ENCODE data around the gene SLC2A13. TPM values are rescaled to one million over a fixed set of nuclear protein-coding genes. Genes with fewer than 3 reads are reported as not detected.

Gene SLC2A13
- total RNA-seq, 1 experiment from 2014 or later, result 1.6 TPM

DNA sequence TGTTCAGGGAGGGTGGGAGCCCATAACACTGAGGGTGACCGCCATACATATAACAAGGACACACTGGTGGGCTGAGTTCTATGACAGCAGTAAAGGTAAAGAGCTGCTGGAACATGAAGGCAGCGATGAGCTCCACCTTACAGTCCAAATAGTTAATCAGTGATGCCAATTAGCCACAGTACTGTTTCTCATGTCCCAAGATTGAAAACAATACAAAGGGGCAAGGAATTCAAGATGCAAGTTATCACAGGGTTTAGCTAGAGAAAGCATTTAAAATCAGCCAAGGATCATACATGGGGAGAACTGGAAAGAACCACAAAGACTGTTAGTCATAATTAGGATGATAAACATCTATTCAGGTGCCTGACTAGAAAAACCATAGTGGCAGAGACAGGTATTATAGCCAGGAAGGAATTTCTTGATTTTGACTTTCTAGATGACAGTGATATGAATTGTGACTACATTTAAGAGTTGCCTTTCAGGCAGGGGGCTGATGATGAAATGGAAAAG is 221.2 kb downstream of the SLC2A13 start:
- Histone ChIP-seq H3K79me2 (ENCODE audit: low read depth) (no peaks in the 10 kb centered on the region), H3K27me3 (ENCODE audit: insufficient read depth, low read depth) (no peaks in the 10 kb centered on the region), H4K20me1 (ENCODE audit: insufficient read depth) (no peaks in the 10 kb centered on the region), H3K27ac (no peak overlapping the region), H3K4me2 (no peak overlapping the region), H3K9me3 (ENCODE audit: insufficient read depth, low read depth) (no peaks in the 10 kb centered on the region), H3K36me3 (ENCODE audit: low read depth) (no peaks in the 10 kb centered on the region), H3K9me2 (ENCODE audit: insufficient read depth) (no peaks in the 10 kb centered on the region), H3K4me1 (replicated peaks; ENCODE audit: insufficient read depth) (no peaks in the 10 kb centered on the region), H2AFZ (no peak overlapping the region), H3K4me3 (no peak overlapping the region), H3F3A (ENCODE audit: insufficient read depth, low read depth) (no peaks in the 10 kb centered on the region)
- ChIA-PET CTCF (no interaction called here), POLR2A (ENCODE audit: unreplicated experiment) (no interaction called here)
- BruUV-seq (replicated peaks), result no TSS peak
- intact Hi-C loops (cut with micrococcal nuclease; ENCODE audit: unreplicated experiment), result no loop called here
- TF ChIP-seq, protein P1, sequence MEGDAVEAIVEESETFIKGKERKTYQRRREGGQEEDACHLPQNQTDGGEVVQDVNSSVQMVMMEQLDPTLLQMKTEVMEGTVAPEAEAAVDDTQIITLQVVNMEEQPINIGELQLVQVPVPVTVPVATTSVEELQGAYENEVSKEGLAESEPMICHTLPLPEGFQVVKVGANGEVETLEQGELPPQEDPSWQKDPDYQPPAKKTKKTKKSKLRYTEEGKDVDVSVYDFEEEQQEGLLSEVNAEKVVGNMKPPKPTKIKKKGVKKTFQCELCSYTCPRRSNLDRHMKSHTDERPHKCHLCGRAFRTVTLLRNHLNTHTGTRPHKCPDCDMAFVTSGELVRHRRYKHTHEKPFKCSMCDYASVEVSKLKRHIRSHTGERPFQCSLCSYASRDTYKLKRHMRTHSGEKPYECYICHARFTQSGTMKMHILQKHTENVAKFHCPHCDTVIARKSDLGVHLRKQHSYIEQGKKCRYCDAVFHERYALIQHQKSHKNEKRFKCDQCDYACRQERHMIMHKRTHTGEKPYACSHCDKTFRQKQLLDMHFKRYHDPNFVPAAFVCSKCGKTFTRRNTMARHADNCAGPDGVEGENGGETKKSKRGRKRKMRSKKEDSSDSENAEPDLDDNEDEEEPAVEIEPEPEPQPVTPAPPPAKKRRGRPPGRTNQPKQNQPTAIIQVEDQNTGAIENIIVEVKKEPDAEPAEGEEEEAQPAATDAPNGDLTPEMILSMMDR (conservative IDR thresholded peaks at IDR 0.05), result no peak
- no peak for TF ChIP-seq EZH2 (IDR thresholded peaks at IDR 0.05; ENCODE audit: low read depth)
- DNase-seq, result no peak

GRCh38 chr12:39883411-39883810 is 222.5 kb downstream of the SLC2A13 start:
- no peaks in the 10 kb centered on the region for H3K4me1 ChIP-seq (replicated peaks; ENCODE audit: insufficient read depth)
- no peak overlapping the region for H3K4me3 ChIP-seq
- no peaks in the 10 kb centered on the region for H3K27me3 ChIP-seq (ENCODE audit: insufficient read depth, low read depth)
- no peak for TF ChIP-seq EZH2 (IDR thresholded peaks at IDR 0.05; ENCODE audit: low read depth)
- TF ChIP-seq, protein P1 (conservative IDR thresholded peaks at IDR 0.05), result no peak
- ChIA-PET POLR2A (ENCODE audit: unreplicated experiment) (no interaction called here), CTCF (no interaction called here)
- H3K9me2 ChIP-seq (ENCODE audit: insufficient read depth), result no peaks in the 10 kb centered on the region
- H3K9me3 ChIP-seq (ENCODE audit: insufficient read depth, low read depth), result 0 out of 2 replicates have a peak, but pooled peaks cover under 1% of the 10 kb centered on the region
- no peak for DNase-seq
- no peaks in the 10 kb centered on the region for H4K20me1 ChIP-seq (ENCODE audit: insufficient read depth)
- no TSS peak for BruUV-seq (replicated peaks)
- no peaks in the 10 kb centered on the region for H3K36me3 ChIP-seq (ENCODE audit: low read depth)
- intact Hi-C loops (cut with micrococcal nuclease; ENCODE audit: unreplicated experiment), result no loop called here
- no peak overlapping the region for H2AFZ ChIP-seq
- no peak overlapping the region for H3K27ac ChIP-seq
- H3F3A ChIP-seq (ENCODE audit: insufficient read depth, low read depth), result no peaks in the 10 kb centered on the region
- H3K4me2 ChIP-seq, result no peak overlapping the region
- H3K79me2 ChIP-seq (ENCODE audit: low read depth), result no peaks in the 10 kb centered on the region

- DNase-seq, result no peak
- CTCF ChIA-PET, result no interaction called here
- no peaks in the 10 kb centered on the region for H3K27me3 ChIP-seq (ENCODE audit: insufficient read depth, low read depth)
- H3K36me3 ChIP-seq (ENCODE audit: low read depth), result no peaks in the 10 kb centered on the region
- no peak overlapping the region for H3K27ac ChIP-seq
- BruUV-seq (replicated peaks), result no TSS peak
- intact Hi-C loops (cut with micrococcal nuclease; ENCODE audit: unreplicated experiment), result no loop called here
- H3K9me3 ChIP-seq (ENCODE audit: insufficient read depth, low read depth), result peaks cover 7% of the 10 kb centered on the region; the same call in 1 of the 2 replicates
- H3K4me3 ChIP-seq, result no peak overlapping the region
- H2AFZ ChIP-seq, result no peak overlapping the region
- POLR2A ChIA-PET (ENCODE audit: unreplicated experiment), result no interaction called here
- H3F3A ChIP-seq (ENCODE audit: insufficient read depth, low read depth), result no peaks in the 10 kb centered on the region
- no peaks in the 10 kb centered on the region for H3K79me2 ChIP-seq (ENCODE audit: low read depth)
- no peaks in the 10 kb centered on the region for H3K4me1 ChIP-seq (replicated peaks; ENCODE audit: insufficient read depth)
- TF ChIP-seq, protein P1 (conservative IDR thresholded peaks at IDR 0.05), result no peak
- TF ChIP-seq EZH2 (IDR thresholded peaks at IDR 0.05; ENCODE audit: low read depth), result no peak
- H3K4me2 ChIP-seq, result no peak overlapping the region
- H4K20me1 ChIP-seq (ENCODE audit: insufficient read depth), result no peaks in the 10 kb centered on the region
- no peaks in the 10 kb centered on the region for H3K9me2 ChIP-seq (ENCODE audit: insufficient read depth)
Observed at GRCh38 chr12:39878753-39879152, 227.1 kb downstream of the SLC2A13 start.
